ENCODE results near the gene USF3.

The USF3 gene

GRCh38 chr3:113695786-113696645, at the start of gene USF3:
Gene USF3 (minus strand): TSS chr3:113696642. CDS start chr3:113674878, 21,764 bp downstream.
- DNase-seq = peak; percentile 49 to 95 (median 66)

GRCh38 chr3:113745756-113746547, 49.5 kb upstream of the USF3 start, which contains the start of gene NAA50:
Gene NAA50 (minus strand): TSS chr3:113746249. CDS start chr3:113745949, 300 bp downstream.
- intact Hi-C loops (cut with DNase I) = loop anchor here (10.0 kb wide), 1 partner anchor 409 kb away; no protein-coding TSS in a partner anchor
- peak; percentile 83 to 97 (median 89) for DNase-seq

More at GRCh38 chr3:113695786-113696645, at the start of gene USF3:
- intact Hi-C loops (cut with DNase I) = loop anchor here (1.0 kb wide), 1 partner anchor 51 kb away; the partner anchor contains the start of gene ATP6V1A

- DNase-seq = peak in 8 of 10 donors; percentile 30 to 89 (median 38)
- intact Hi-C loops (cut with DNase I) = loop anchor here (10.0 kb wide), 1 partner anchor 410 kb away; no protein-coding TSS in a partner anchor
Observed at GRCh38 chr3:113744941-113745755, 48.7 kb upstream of the USF3 start.

- DNase-seq = no peak
Observed at GRCh38 chr3:113743006-113743630, 46.7 kb upstream of the USF3 start.

GRCh38 chr3:113741620-113742019, 45.2 kb upstream of the USF3 start:
- DNase-seq = no peak
- intact Hi-C loops (cut with DNase I) = loop anchor here (10.0 kb wide), 1 partner anchor 413 kb away; no protein-coding TSS in a partner anchor

More at GRCh38 chr3:113743006-113743630, 46.7 kb upstream of the USF3 start:
- intact Hi-C loops (cut with DNase I) = loop anchor here (10.0 kb wide), 1 partner anchor 412 kb away; no protein-coding TSS in a partner anchor

GRCh38 chr3:113741086-113741485, 44.6 kb upstream of the USF3 start:
- intact Hi-C loops (cut with DNase I) = loop anchor here (10.0 kb wide), 1 partner anchor 414 kb away; no protein-coding TSS in a partner anchor
- no peak for DNase-seq

GRCh38 chr3:113736548-113737089, 40.2 kb upstream of the USF3 start:
- DNase-seq = no peak

GRCh38 chr3:113731694-113732093, 35.3 kb upstream of the USF3 start:
- intact Hi-C loops (cut with DNase I) = loop anchor here (10.0 kb wide), 1 partner anchor 183 kb away; no protein-coding TSS in a partner anchor
- DNase-seq = no peak

More at GRCh38 chr3:113736548-113737089, 40.2 kb upstream of the USF3 start:
- intact Hi-C loops (cut with DNase I) = loop anchor here (5.0 to 10.0 kb wide), 3 partner anchors 101 to 321 kb away; partner anchors contain the start of genes CCDC191, GRAMD1C and QTRT2

GRCh38 chr3:113730550-113730949, 34.1 kb upstream of the USF3 start:
- DNase-seq = no peak
- intact Hi-C loops (cut with DNase I) = loop anchor here (10.0 kb wide), 1 partner anchor 184 kb away; no protein-coding TSS in a partner anchor

GRCh38 chr3:113728661-113729060, 32.2 kb upstream of the USF3 start:
- intact Hi-C loops (cut with DNase I) = no loop called here

GRCh38 chr3:113721636-113722035, 25.2 kb upstream of the USF3 start:
- no peak for DNase-seq
- intact Hi-C loops (cut with DNase I) = no loop called here

More at GRCh38 chr3:113728661-113729060, 32.2 kb upstream of the USF3 start:
- DNase-seq = no peak

GRCh38 chr3:113719758-113720157, 23.3 kb upstream of the USF3 start:
- intact Hi-C loops (cut with DNase I) = no loop called here
- DNase-seq = no peak

- intact Hi-C loops (cut with DNase I) = no loop called here
- no peak for DNase-seq
Observed at GRCh38 chr3:113719294-113719693, 22.9 kb upstream of the USF3 start.

- intact Hi-C loops (cut with DNase I) = no loop called here
- DNase-seq = no peak
Observed at GRCh38 chr3:113717818-113718217, 21.4 kb upstream of the USF3 start.

- DNase-seq = no peak
- intact Hi-C loops (cut with DNase I) = no loop called here
Observed at GRCh38 chr3:113717308-113717707, 20.9 kb upstream of the USF3 start.

- intact Hi-C loops (cut with DNase I) = no loop called here
Observed at GRCh38 chr3:113714702-113715101, 18.3 kb upstream of the USF3 start.

GRCh38 chr3:113712129-113712528, 15.7 kb upstream of the USF3 start:
- DNase-seq = no peak
- intact Hi-C loops (cut with DNase I) = no loop called here

More at GRCh38 chr3:113714702-113715101, 18.3 kb upstream of the USF3 start:
- DNase-seq = no peak

GRCh38 chr3:113707835-113708234, 11.4 kb upstream of the USF3 start:
- DNase-seq = no peak
- intact Hi-C loops (cut with DNase I) = no loop called here

GRCh38 chr3:113698956-113699355, 2.5 kb upstream of the USF3 start:
- no peak for DNase-seq
- intact Hi-C loops (cut with DNase I) = no loop called here
